Panc1 (cell line): ENCODE measurements around the gene ZSCAN23.
"Not testable (repeated sequence)": the region's sequence is repeated elsewhere in the genome, so short reads cannot be mapped to it uniquely, and the experiment has no call there.

ENCODE experiments used
- TCF7L2 ChIP-seq: IDR thresholded peaks from 2 replicates; pipeline ENCODE4 v1.6.1; 2011; ENCODE audit warnings: mild to moderate bottlenecking, low read depth, low read length, inconsistent platforms
- TF ChIP-seq, protein P1 (sequence below): fragments of 450-650 bp; IDR thresholded peaks from 2 replicates; pipeline ENCODE4 v1.5.1; 2017; ENCODE audit warnings: mild to moderate bottlenecking
- TF ChIP-seq, protein P2 (sequence below), 2 experiments: IDR thresholded peaks; 2 replicates each; pipeline ENCODE4 v1.6.1; 2011 to 2012; ENCODE audit warnings: low read depth in 2 of 2, control low read depth in 1 of 2, low read length in 1 of 2, mild to moderate bottlenecking in 1 of 2, moderate library complexity in 1 of 2; ENCODE audit not compliant: insufficient read depth in 1 of 2

DNA sequence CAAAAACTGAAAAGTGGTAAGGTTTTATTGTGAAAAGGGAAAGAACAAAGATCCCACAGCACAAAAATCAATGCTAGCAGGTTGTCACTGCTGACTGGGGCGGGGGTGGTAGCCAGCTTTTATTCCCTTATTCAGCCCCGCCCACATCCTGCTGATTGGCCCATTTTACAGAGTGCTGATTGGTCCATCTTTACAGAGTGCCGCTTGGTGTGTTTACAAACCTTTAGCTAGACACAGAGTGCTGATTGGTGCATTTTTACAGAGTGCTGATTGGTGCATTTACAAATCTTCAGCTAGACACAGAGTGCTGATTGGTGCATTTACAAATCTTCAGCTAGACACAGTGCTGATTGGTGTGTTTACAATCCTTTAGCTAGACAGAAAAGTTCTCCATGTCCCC is 1.5 kb upstream of the ZSCAN23 start:
- TF ChIP-seq TCF7L2: not testable (repeated sequence)
- TF ChIP-seq, protein P1, sequence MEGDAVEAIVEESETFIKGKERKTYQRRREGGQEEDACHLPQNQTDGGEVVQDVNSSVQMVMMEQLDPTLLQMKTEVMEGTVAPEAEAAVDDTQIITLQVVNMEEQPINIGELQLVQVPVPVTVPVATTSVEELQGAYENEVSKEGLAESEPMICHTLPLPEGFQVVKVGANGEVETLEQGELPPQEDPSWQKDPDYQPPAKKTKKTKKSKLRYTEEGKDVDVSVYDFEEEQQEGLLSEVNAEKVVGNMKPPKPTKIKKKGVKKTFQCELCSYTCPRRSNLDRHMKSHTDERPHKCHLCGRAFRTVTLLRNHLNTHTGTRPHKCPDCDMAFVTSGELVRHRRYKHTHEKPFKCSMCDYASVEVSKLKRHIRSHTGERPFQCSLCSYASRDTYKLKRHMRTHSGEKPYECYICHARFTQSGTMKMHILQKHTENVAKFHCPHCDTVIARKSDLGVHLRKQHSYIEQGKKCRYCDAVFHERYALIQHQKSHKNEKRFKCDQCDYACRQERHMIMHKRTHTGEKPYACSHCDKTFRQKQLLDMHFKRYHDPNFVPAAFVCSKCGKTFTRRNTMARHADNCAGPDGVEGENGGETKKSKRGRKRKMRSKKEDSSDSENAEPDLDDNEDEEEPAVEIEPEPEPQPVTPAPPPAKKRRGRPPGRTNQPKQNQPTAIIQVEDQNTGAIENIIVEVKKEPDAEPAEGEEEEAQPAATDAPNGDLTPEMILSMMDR: not testable (repeated sequence)
- TF ChIP-seq, protein P2, sequence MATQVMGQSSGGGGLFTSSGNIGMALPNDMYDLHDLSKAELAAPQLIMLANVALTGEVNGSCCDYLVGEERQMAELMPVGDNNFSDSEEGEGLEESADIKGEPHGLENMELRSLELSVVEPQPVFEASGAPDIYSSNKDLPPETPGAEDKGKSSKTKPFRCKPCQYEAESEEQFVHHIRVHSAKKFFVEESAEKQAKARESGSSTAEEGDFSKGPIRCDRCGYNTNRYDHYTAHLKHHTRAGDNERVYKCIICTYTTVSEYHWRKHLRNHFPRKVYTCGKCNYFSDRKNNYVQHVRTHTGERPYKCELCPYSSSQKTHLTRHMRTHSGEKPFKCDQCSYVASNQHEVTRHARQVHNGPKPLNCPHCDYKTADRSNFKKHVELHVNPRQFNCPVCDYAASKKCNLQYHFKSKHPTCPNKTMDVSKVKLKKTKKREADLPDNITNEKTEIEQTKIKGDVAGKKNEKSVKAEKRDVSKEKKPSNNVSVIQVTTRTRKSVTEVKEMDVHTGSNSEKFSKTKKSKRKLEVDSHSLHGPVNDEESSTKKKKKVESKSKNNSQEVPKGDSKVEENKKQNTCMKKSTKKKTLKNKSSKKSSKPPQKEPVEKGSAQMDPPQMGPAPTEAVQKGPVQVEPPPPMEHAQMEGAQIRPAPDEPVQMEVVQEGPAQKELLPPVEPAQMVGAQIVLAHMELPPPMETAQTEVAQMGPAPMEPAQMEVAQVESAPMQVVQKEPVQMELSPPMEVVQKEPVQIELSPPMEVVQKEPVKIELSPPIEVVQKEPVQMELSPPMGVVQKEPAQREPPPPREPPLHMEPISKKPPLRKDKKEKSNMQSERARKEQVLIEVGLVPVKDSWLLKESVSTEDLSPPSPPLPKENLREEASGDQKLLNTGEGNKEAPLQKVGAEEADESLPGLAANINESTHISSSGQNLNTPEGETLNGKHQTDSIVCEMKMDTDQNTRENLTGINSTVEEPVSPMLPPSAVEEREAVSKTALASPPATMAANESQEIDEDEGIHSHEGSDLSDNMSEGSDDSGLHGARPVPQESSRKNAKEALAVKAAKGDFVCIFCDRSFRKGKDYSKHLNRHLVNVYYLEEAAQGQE (IDR thresholded peaks at IDR 0.05; ENCODE audit: insufficient read depth in 1 of 2, low read depth in 2 of 2, low read length in 1 of 2): not testable (repeated sequence)
